Glutamatergic neuron (in vitro differentiated cells): ENCODE data around the gene EPHB2. TPM values are rescaled to one million over a fixed set of nuclear protein-coding genes. Genes with fewer than 3 reads are reported as not detected.

Experiments used
- DNase-seq: peaks from one replicate; pipeline ENCODE4 v3.0.0; 2022
- H3K27ac Mint-ChIP-seq: one replicate; pipeline ENCODE4 v1.8.0; 2020; ENCODE audit warnings: mild to moderate bottlenecking, mixed read lengths, inconsistent platforms; ENCODE audit not compliant: unreplicated experiment
- H3K27me3 Mint-ChIP-seq: one replicate; pipeline ENCODE4 v1.8.0; 2020; ENCODE audit warnings: mild to moderate bottlenecking, moderate library complexity, mixed read lengths, inconsistent platforms; ENCODE audit not compliant: unreplicated experiment
- H3K36me3 Mint-ChIP-seq: one replicate; pipeline ENCODE4 v1.8.0; 2020; ENCODE audit warnings: mild to moderate bottlenecking, mixed read lengths, inconsistent platforms; ENCODE audit not compliant: unreplicated experiment
- H3K4me1 Mint-ChIP-seq: one replicate; pipeline ENCODE4 v1.8.0; 2020; ENCODE audit warnings: mild to moderate bottlenecking, low read depth, mixed read lengths, inconsistent platforms; ENCODE audit not compliant: unreplicated experiment
- H3K4me3 Mint-ChIP-seq: one replicate; pipeline ENCODE4 v1.8.0; 2020; ENCODE audit warnings: mild to moderate bottlenecking, mixed read lengths, inconsistent platforms; ENCODE audit not compliant: unreplicated experiment
- H3K9me3 Mint-ChIP-seq: one replicate; pipeline ENCODE4 v1.8.0; 2020; ENCODE audit warnings: mild to moderate bottlenecking, moderate library complexity, mixed read lengths, inconsistent platforms; ENCODE audit not compliant: unreplicated experiment
- total RNA-seq: library from RNA; stranded (reverse); fragmentation: NEBNext Ultra II Directional; extraction: Animal tissue kit (Norgen Biotek cat#: 25700); gene quantifications from one replicate; pipeline ENCODE4 v1.2.1, GENCODE V29; 2021; ENCODE audit not compliant: unreplicated experiment
- TF ChIP-seq, protein P1 (sequence below): fragments of 200-600 bp; sonication (generic); IDR thresholded peaks from one replicate; pipeline ENCODE4 v1.5.0; 2021; ENCODE audit not compliant: partially characterized antibody, unreplicated experiment

The EPHB2 gene
- total RNA-seq, 1 donor from 2014 or later: 93.0 TPM

DNA sequence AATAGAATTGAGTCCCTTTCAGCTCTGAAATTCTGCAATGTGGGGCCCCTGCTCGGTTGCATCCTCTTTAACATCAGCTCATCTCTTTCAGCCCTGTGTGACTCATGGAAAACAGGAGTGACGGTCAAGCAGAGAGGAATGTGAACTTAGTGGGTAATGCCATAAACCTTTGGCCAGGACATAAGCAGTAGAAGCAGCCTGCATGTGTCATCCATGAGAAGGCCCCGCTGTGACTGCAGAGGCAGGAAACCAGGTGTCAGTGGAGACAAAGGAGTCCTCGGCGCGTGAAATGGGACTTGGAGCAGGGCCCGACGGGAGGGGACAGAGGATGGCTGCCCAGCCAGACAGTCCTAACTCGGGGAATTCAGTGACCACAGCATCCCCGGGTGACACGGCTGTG is 21.1 kb upstream of the EPHB2 start:
- Mint-ChIP-seq H3K27ac (no peak overlapping the region), H3K9me3 (no peaks in the 10 kb centered on the region), H3K27me3 (no peaks in the 10 kb centered on the region), H3K36me3 (no peaks in the 10 kb centered on the region), H3K4me1 (peaks cover 7% of the 10 kb centered on the region), H3K4me3 (no peak overlapping the region)
- DNase-seq: no peak
- TF ChIP-seq, protein P1, sequence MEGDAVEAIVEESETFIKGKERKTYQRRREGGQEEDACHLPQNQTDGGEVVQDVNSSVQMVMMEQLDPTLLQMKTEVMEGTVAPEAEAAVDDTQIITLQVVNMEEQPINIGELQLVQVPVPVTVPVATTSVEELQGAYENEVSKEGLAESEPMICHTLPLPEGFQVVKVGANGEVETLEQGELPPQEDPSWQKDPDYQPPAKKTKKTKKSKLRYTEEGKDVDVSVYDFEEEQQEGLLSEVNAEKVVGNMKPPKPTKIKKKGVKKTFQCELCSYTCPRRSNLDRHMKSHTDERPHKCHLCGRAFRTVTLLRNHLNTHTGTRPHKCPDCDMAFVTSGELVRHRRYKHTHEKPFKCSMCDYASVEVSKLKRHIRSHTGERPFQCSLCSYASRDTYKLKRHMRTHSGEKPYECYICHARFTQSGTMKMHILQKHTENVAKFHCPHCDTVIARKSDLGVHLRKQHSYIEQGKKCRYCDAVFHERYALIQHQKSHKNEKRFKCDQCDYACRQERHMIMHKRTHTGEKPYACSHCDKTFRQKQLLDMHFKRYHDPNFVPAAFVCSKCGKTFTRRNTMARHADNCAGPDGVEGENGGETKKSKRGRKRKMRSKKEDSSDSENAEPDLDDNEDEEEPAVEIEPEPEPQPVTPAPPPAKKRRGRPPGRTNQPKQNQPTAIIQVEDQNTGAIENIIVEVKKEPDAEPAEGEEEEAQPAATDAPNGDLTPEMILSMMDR: no peak

DNA sequence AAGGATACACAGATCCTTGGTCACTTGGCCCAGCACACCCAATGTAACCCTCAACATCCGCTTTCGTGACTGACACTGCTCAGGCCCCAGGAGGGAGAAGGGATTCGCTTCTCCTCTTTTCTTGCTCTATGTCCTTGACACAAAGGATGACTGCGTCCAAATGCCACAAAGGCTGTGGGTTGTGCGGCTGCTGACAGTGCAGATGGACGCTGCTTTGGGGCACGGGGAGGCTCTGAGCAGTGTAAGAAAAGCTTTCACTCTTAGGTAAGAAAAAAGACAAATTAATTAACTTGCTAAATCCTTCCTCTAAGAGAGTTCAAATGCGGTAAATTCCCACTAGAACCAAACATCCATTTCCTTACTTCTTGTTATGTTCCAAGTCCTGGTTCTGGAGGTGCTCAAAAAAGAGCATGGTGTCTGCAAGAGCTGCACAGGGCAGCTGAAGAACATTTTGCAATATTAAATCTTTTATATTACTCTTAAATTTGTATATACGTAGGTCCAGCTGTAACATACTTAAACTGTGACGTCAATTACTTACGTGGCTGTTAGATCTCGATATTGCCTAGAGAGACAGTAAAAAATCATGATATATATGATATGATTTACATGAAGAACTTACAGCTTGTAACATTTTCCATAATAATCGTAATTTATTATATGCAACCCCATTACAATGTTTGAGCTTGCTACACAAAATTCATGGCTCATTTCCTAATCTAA is 19.4 kb upstream of the EPHB2 start:
- Mint-ChIP-seq H3K9me3 (no peaks in the 10 kb centered on the region), H3K36me3 (no peaks in the 10 kb centered on the region), H3K27ac (peak overlapping the region; percentile 90), H3K4me1 (peaks cover 3% of the 10 kb centered on the region), H3K4me3 (no peak overlapping the region), H3K27me3 (no peaks in the 10 kb centered on the region)
- TF ChIP-seq, protein P1: no peak
- DNase-seq: no peak

DNA sequence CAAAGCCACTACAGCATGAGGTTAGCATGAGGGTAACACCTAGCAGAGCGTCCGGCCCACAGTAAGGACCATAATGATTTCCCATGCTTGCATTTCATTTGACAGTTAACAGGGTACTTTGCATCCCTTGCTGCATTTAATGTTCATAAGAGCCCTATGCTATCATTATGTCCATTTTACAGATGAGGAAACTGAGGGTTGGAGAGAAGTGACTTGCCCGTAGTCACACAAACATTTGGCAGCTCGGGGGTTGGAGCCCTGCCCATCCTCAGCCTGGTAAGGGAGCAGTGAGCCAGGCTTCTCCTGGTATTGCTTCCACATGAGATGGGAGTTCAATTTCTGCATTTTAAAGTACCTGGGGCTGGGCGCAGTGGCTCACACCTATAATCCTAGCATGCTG is 16.5 kb upstream of the EPHB2 start:
- TF ChIP-seq, protein P1: no peak
- Mint-ChIP-seq H3K9me3 (no peaks in the 10 kb centered on the region), H3K36me3 (no peaks in the 10 kb centered on the region), H3K27ac (no peak overlapping the region), H3K4me1 (peaks cover 3% of the 10 kb centered on the region), H3K4me3 (no peak overlapping the region), H3K27me3 (peaks cover 2% of the 10 kb centered on the region)
- no peak for DNase-seq

DNA sequence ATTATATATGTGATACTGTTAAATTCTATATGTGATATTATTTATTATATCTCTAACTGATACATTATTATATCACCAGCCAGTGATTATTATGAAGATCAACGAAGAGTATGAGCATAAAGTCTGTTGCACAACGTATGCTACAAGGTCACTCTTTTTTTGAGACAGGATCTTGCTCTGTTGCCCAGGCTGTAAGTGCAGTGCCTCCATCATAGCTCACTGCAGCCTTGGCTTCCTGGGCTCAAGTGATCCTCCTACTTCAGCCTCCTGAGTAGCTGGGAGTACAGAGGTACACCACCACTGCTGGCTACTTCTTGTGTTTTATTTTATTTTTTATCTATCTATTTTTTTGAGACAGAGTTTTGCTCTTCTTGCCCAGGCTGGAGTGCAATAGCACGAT is 14.0 kb upstream of the EPHB2 start:
- no peaks in the 10 kb centered on the region for H3K4me1 Mint-ChIP-seq
- TF ChIP-seq, protein P1: no peak
- H3K4me3 Mint-ChIP-seq: no peak overlapping the region

DNA sequence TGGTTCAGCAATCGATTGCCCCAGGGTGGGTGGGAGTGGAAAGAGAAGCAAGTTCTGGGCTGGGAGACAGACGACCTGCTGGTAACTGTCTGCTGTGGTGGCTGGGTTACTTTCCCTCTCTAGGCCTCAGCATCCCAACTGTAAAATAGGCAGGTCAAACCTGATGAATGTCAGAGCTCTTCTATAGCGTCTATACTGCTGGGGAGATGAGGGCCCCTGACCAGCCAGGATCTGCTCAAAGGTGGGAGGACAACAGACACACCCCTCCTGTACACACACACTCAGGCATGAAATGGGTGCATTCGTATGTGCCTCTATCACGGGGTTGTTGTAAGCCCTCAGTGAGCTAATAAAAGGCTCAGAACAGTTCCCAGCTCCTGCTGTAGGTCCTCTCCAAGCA is 12.7 kb upstream of the EPHB2 start:
- H3K36me3 Mint-ChIP-seq: no peaks in the 10 kb centered on the region
- H3K27me3 Mint-ChIP-seq: peaks cover 2% of the 10 kb centered on the region
- H3K4me3 Mint-ChIP-seq: no peak overlapping the region
- no peaks in the 10 kb centered on the region for H3K4me1 Mint-ChIP-seq
- peaks cover 2% of the 10 kb centered on the region for H3K9me3 Mint-ChIP-seq
- no peak overlapping the region for H3K27ac Mint-ChIP-seq
- DNase-seq: no peak
- TF ChIP-seq, protein P1: no peak

More for the DNA sequence above, 14.0 kb upstream of the EPHB2 start:
- Mint-ChIP-seq H3K9me3 (peaks cover 2% of the 10 kb centered on the region), H3K27ac (no peak overlapping the region), H3K27me3 (peaks cover 2% of the 10 kb centered on the region), H3K36me3 (no peaks in the 10 kb centered on the region)
- no peak for DNase-seq
